HG03520 (cell line): ENCODE data around the gene ENKD1.

Experiments used
- ATAC-seq: cut with Tn5 transposase; IDR thresholded peaks from one replicate; pipeline ENCODE4 v1.9.1; 2021; ENCODE audit warnings: mild to moderate bottlenecking, moderate library complexity; ENCODE audit not compliant: unreplicated experiment

Gene ENKD1

DNA sequence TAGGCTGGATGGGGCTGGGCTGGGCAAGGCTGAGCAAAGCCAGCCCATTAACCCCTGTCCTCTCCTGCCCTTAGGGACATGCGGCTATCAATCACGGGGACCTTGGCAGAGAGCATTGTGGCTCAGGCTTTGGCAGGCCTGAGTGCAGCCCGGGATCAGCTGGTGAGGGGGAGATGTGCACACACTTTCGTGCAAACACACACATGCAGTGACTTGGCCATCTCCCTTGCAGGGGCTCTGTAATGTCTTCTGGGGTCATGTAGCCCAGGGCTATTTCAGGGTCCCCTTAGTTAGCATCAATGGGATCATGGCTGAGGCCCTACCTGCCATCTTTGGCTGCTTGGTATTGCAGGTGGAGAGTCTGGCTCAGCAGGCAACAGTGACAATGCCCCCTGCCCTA is 14.7 kb downstream of the ENKD1 start:
- ATAC-seq = no peak

DNA sequence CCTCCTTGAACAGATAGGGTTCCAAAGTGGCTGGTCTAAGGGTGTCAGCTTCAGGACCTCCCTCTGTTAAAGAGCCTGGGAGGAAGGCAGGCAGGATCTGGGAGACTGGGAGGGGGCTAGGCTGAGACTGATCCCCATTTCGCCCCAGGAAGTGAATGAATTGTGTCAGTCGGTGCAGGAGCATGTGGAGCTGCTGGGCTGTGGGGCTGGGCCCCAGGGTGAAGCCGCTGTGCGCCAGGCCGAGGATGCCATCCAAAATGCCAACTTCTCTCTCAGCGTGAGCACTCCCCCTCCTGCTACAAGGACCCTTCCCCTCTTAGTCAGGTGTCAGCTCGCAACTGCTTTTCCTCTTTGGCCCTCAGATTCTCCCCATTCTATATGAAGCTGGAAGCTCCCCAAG is 15.5 kb downstream of the ENKD1 start:
- ATAC-seq = no peak

DNA sequence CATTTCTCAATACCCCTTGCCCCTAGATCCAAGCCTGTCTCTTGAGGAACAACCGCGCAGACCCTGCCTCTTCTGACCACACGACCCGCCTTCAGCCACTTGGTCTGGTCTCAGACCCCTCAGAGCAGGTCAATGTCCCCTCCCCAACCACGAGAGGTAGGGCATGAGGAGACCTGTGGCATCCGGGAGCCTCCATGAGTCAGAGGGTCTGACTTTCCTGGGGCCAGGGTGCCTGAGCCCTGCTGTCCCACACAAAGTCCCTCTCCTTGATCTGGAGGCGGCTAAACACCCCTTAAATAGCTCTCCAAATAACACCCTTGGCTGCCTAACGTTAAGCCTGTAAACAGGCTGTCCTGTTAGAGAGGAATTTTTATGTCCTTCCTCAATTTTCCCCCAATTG is 16.5 kb downstream of the ENKD1 start:
- no peak for ATAC-seq

DNA sequence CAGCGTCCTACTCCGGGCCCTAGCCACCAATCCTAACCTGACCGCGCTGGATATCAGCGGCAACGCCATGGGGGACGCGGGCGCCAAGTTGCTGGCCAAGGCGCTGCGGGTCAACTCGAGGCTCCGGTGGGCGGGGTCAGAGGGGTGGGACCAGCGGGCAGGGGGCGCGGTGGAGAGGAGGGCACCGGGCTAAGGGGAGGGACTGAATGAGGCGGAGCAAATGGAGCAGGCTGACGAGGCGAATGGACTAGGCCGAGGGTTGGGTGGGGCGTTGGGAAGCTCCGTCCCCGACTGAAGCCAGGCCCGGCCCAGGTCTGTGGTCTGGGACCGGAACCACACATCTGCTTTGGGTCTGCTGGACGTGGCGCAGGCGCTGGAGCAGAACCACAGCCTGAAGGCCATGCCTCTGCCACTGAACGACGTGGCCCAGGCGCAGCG is 17.0 kb downstream of the ENKD1 start:
- no peak for ATAC-seq

DNA sequence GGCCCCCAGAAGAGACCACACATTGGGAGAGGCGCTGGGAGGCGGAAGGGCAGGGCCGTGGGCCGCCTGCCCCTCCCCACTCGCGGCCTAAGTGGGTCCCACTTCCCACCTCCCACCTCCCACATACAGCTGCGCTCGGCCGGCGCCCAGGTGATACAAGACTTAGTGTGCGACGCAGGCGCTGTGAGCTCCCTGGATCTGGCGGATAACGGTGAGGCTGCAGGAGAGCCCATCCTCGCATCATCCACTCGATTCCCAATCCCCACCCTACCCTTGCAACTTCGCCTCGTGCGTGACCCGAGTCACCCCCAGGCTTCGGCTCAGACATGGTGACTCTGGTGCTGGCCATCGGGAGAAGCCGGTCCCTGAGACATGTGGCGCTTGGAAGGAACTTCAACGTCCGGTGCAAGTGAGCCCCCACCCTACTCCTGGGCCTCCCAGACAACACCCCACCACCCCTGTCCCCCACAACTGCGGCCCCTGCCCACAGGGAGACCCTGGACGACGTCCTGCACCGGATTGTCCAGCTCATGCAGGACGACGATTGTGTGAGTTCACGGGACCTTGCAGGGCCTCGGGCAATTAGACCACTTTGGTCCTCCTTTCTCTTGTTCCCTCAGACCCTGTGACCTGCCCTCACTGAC is 17.7 kb downstream of the ENKD1 start:
- no peak for ATAC-seq

DNA sequence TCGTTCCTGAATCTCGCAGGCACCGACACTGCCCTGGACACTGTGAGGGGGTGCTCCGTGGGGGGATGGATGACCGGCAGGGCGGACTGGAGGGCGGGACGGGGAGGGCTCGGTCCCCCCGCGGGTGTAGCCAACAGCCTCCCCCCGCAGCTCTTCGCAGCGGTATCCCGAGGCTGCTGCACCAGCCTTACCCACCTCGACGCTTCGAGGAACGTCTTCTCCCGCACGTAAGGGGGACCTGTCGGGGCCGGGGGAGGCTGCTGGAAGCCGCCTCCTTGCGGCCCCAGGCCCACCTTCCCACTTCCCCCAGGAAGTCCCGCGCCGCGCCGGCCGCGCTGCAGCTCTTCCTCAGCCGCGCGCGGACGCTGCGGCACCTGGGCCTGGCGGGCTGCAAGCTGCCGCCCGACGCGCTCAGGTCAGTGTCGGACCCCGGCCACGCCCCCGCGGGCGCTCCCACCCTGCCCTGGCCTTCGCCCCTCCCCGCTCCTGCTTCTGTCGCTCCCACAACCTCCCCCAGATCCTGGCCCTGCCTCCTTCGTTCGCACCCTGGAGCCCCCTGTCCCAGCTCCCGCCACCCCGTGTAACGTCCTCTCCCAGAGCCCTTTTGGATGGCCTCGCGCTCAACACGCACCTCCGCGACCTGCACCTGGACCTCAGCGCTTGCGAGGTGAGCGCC is 18.3 kb downstream of the ENKD1 start:
- ATAC-seq = no peak

DNA sequence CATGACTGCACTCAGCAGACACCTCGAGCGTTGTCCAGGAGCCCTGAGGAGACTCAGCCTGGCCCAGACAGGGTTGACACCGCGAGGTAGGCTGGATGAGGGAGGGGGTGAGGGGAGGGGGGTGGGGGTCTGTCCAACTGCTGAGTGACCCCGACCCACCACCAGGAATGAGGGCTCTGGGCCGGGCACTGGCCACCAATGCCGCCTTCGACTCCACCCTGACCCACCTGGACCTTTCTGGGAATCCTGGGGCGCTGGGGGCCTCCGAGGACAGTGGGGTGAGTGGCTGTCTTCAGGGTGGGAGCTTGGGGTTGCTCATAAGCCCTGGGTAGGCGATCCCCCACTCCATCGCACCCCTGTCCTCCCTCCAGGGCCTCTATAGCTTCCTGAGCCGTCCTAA is 18.9 kb downstream of the ENKD1 start:
- no peak for ATAC-seq

DNA sequence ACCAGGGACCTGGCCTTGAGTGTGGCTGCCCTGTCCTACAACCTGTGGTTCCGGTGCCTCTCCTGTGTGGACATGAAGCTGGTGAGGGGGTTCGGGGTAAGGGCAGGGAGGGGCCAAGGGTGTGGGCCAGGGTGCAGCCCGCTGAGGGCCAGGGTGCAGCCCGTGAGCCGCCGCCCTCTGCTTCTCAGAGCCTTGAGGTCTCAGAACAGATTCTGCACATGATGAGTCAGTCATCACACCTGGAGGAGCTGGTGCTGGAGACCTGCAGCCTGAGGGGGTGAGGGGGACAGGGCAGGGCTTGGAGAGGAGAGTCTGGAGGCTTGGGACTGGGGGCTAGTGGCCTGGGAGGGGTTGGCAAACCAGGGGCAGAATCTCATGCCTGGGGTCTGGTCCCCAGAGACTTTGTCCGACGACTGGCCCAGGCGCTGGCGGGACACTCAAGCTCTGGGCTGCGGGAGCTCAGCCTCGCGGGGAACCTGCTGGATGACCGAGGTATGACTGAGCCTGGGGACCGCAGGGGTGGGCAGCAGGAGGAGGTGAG is 19.4 kb downstream of the ENKD1 start:
- ATAC-seq = no peak

DNA sequence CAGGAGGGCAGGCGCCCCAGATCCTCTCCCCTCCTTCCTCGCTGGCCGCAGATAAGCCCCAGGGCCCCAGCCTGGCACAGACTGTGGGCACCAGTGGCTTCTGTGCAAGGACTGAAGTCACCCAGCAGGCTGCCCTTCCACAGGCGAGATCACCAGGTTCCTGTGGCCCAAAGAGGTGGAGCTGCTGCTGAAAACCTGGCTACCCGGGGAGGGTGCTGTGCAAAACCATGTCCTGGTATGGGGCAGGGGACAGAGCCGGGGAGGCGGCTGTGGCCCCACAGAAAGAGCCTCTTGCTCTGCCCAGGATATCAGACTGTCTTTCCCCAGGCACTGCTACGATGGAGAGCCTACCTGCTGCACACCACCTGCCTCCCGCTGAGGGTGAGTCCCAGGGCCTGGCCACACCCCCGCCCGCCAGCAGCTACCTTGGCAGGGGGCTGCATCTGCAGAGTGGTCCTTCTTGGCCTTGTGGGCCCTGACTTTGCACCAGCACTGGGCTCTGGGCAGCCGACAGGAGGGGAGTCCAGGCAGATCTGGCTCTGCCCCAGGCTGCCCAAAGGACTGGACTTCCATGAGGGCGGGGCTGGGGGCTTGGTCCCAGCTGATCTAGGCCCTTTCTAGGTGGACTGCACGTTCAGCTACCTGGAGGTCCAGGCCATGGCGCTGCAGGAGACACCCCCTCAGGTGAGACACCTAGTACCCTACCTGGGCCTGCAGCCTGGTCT is 21.0 kb downstream of the ENKD1 start:
- ATAC-seq = no peak

DNA sequence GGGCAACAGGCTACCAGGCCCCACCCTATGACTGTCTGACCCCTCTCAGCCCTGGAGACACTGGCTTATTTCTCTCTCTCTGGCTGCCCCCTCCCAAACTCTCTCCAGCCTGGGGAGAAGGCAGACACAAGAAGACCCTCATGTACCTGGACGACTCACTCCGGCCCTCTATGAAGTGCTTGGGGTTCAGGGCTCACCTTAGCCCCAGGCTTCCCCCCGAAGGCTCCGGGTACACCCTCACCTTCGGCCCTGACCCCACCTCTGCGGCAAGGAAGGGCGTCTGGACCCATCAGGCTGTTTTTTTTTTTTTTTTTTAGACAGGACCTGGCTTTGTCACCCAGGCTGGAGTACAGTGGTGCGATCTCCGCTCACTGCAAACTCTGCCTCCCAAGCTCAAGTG is 22.5 kb downstream of the ENKD1 start:
- no peak for ATAC-seq

DNA sequence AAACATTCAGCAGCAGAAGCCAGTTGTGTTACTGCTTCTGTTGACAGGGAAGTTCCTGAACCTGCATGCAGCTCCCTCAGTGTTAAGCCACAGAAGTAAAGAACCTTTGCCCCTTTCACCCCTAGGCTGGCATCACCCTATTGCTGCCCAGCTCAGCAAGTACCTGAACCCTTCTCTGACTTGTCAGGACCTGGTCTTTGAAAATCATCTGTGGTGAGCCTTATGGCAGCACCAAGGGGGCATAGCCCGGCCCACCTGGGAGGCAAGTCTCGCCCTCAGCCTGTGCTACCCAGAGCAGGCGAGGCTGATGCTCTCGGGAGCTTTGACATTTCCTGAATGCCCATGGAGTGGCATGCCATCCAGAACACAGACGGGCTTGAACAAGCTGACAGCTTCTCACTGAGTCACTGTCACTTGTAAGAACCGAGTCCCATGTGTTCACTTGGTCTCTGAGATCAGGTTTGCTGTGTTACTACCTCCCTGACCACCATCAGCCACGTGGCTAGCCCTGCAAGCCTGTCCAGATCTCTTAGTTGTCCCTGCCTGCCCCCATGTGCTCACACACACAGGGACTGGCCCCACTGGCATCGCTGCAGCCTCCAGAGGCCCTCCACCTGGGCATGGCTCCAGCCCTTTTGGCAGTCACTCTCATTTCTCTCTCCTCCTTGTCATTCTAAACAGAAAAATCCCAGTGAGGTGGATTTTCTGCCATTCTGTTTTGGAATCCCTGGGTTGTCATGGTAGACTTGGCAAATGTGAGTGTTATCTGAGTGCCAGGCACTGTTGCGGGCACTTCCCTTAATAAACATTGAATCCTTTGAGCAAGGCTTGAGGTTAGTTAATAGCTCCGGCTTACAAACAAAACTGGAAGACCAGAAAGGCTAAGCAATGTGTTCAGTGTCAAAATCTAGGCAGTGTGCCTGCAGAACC is 24.5 kb downstream of the ENKD1 start:
- ATAC-seq = no peak

DNA sequence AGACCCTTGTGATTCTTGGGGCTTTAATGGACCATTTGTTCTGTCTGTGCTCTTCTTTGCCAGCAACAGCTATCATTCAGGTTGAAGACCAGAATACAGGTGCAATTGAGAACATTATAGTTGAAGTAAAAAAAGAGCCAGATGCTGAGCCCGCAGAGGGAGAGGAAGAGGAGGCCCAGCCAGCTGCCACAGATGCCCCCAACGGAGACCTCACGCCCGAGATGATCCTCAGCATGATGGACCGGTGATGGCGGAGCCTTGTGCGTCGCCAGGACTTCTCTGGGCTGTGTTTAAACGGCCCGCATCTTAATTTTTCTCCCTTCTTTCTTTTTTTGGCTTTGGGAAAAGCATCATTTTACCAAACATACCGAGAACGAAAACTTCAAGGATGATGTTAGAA is 28.9 kb downstream of the ENKD1 start:
- no peak for ATAC-seq

DNA sequence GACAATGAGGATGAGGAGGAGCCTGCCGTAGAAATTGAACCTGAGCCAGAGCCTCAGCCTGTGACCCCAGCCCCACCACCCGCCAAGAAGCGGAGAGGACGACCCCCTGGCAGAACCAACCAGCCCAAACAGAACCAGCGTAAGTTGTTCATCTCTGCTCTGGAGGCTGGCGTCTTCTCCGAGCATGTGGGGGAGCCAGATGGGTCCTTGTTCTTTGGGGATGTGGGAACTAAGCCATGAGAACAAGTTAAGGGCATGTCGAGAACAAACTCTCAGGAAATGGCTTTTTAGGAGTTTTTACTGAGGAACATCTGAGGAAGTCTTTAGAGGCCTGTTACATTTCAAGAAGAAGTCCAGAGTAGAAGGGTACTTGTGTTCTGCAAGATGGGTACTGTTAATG is 29.8 kb downstream of the ENKD1 start:
- ATAC-seq = no peak

DNA sequence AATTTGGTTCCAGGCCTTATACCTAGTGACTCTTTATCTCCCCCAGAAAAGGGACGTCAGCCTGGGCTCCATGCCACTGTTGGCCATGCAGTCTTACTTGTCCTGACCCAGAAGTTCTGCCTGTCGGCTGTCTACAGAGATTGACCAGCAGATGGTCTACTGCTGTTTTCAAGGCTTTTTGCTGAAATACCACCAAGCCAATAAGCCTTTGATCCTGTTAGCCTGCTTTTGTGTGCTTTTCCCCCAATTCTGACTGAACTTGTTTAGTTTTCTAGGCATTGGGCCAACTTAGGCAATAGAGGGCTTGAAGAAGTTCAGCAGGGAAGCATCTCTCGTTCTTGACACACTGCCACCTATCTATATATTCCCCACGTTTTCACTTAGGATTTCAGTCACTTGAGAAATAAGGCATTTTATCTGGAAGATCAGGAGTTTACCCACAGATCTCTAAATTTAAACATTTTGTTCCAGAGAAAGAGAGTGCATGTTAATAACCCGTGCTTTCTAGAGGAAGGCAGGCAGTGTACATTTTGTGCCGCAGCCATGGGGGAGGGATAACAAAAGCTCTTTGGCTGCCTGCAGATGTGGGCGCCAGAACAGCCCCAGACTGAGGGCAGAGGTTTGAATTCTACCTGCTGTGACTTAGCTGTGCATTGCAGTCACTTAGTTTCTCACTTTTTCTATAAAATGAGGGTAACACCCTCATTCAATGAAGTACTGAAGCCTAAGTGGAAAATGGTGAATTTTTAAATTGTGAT is 34.0 kb downstream of the ENKD1 start:
- no peak for ATAC-seq

DNA sequence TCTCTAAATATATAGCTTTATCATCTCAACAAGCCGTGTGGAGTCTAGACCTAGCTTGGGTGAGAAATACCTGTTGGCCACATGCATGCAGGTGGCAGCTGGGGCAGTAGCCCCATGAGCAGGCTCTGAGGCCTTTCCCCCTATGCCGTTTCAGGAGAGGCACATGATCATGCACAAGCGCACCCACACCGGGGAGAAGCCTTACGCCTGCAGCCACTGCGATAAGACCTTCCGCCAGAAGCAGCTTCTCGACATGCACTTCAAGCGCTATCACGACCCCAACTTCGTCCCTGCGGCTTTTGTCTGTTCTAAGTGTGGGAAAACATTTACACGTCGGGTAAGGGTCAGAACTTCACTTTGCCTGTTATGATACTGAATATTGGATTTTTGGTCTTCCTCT is 38.3 kb downstream of the ENKD1 start:
- ATAC-seq = no peak

DNA sequence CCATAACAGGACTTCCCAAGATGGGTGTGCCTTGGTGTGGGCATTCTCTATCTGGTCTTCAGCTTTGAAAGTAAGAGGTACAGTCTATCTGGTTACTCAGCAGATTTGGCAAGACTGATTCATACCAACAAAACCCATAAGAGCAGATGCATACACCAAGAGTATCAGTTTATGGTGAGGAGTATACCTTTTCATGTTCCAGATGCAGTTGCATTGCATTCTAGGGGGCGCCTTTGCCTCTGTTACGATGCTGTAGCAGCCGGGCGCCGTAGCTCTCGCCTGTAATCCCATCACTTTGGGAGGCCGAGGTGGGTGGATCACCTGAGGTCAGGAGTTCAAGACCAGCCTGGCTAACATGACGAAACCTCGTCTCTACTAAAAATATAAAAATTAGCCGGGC is 52.7 kb downstream of the ENKD1 start:
- no peak for ATAC-seq
